ENCODE results near the gene TNPO1.

TNPO1 gene

DNA sequence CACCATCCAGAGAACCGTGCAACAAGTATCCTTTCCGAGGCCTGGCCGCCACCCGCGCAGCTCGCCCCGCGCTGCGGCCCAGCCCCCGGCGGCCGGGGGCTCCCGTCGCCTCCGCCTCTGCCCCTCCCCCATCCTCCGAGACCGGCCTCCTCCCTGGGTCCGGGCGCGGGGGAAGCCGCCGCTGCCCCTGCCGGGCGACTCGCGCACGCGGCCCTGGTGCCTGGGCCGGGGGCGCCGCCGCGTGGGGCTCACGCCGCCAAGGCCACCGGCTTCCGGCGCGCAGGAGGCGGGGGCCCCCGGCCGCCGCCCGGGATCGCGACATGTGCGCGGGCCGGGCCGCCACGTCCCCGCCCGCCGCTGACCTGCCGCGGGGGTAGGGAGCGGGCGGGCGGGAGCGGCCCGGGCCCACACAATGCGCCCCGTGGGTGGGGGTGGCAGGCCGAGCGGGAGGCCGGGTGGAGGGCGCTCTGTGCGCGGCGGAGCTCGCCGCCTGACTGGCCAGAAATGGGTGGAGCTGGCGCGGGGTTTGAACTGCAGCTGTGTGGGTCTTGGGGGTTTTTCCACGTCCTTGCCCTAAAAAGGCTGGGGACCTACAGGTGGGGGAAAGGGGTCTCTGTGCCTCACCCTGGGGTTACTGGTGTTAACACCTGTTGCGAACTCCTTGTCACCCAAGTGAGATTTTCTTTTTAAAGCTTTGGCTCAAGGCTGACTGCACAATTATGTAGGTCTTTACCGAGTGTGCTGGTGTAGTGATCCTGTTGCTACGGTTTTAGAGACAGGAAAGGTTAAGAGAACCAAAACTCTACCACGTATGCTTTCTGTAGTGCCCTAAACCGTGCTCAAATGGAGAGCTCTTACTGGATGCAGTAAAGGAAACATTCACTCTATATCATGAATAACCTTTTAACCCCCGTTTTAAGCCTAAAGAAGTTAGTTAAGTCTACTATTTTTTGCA is 32.3 kb downstream of the TNPO1 start:
- in situ Hi-C loops (cut with HindIII; ENCODE audit: low sequenced_read_pairs): loop anchor here (25.0 kb wide), 1 partner anchor 486 kb away; no protein-coding TSS in a partner anchor

DNA sequence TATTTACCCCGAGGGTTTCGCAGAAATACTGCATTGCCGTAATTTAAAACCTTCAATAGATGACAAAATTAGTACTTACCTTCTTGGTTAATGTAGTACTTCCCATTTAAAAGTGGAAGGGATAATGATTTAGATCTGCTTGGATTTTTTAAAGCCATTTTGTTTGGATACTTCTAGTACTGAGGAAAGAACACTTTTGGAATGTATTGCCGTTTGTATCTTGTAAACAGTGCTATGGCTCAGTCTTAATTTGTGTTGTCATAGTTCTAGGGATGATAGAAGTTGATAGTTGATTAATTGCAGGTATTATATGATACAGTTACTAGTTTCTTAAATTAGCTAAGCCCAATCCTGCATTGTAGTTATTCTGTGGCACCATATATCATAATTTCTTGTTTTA is 33.1 kb downstream of the TNPO1 start:
- in situ Hi-C loops (cut with HindIII; ENCODE audit: low sequenced_read_pairs): loop anchor here (25.0 kb wide), 1 partner anchor 487 kb away; no protein-coding TSS in a partner anchor

DNA sequence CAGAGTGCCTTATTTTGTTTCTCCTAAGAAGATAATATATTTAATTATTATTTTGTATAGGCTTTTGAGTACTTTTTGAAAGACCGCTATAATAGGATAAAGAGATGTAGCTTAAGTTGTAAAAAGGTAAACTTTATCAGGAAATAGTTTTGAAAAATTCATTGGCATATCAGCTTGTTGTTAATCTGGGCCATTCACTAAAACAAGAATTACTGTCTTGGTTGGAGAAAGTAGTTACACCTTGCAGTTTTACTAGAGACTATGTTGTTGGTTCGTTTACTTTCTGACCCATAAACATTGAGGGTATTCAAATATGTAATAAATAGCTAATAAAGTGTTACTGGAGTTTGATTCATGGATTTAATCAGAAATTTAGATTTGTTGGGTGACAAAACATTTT is 33.7 kb downstream of the TNPO1 start:
- in situ Hi-C loops (cut with HindIII; ENCODE audit: low sequenced_read_pairs): no loop called here

DNA sequence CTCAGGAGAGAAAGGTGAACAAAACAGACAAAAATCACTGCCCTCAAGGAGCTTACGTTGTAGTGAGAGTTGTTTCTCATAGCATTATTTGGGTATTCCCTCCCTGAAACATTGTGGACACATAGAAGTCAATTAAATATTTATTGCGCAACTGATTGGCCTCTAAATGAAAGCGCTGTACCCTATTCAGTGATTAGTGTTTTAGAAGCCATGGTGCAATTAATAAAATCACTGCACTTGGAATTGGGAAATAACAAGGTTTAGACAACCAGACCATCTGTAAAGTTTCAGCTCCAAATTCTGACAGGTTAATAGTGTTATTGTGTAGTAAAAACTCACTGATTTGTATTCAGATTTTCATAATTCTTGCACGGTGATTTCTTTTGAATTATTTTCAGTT is 35.9 kb downstream of the TNPO1 start:
- in situ Hi-C loops (cut with HindIII; ENCODE audit: low sequenced_read_pairs): no loop called here

DNA sequence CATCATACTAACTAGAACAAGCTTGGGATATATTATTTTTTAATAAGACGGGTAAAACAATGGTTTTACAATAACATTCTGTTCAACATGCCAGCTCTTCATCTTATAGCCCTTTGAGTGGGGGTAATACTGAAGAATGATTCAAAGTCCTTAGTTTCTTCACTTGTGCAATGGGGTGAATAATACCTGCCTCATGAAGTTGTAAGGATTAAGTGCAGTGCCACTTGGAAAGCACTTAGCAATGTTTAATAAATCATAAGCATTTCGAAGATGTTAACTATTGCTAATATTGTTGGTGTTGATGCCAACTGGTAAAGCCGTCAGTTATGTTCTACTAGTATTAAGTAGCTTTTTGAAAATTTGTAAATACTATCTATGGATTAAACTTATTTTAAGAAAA is 38.0 kb downstream of the TNPO1 start:
- in situ Hi-C loops (cut with HindIII; ENCODE audit: low sequenced_read_pairs): no loop called here

DNA sequence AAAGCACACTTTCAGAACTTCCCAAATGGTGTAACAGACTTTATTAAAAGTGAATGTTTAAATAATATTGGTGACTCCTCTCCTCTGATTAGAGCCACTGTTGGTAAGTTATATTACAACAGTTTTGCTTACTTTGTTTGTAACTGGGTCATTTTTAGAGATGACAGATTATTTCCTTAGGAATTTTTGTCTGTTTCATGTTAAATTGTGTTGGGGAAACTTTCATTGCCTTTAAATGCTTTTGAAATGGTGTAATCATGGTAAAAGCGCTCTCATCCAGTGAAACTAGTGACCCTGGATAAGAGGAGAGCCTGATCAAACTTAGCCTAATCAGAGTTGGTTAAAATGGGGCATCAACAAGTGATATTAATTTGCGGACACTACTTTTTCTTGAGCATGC is 39.4 kb downstream of the TNPO1 start:
- in situ Hi-C loops (cut with HindIII; ENCODE audit: low sequenced_read_pairs): no loop called here

DNA sequence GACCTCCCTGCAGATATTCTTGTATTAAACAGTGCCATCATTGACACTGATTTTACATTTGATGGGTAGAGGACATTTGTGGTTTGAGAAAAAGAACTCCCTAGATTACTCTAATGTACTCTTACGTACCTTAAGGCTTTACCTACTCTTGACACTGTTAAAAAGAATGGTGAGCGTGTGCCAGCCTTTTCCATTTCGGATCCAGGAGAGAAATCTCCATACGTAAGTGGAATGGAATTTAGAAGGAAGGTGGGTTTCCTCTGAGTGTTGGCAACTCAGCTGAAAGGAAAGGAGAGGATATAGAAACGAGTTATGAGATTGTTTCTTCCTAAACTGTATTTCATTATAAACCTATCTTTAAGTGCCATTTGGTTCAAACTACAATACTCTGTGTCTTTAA is 40.9 kb downstream of the TNPO1 start:
- in situ Hi-C loops (cut with HindIII; ENCODE audit: low sequenced_read_pairs): no loop called here

DNA sequence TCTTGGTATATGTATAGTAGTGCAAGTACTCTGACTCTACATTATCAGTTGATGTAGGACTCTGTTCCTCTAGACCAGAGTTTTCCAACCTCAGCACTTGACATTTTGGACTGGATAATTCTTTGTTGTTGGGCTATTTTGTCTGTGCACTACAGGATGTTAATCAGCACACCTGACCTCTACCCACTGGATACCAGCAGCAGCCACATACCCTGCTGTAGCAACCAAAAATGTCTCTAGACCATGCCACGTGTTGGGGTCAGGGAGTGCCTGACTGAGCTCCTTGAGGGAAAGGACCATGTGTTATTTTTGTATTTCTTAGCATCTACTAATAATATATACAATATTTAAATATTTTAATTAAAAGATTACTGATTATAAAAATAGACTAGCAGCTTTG is 42.7 kb downstream of the TNPO1 start:
- in situ Hi-C loops (cut with HindIII; ENCODE audit: low sequenced_read_pairs): no loop called here

DNA sequence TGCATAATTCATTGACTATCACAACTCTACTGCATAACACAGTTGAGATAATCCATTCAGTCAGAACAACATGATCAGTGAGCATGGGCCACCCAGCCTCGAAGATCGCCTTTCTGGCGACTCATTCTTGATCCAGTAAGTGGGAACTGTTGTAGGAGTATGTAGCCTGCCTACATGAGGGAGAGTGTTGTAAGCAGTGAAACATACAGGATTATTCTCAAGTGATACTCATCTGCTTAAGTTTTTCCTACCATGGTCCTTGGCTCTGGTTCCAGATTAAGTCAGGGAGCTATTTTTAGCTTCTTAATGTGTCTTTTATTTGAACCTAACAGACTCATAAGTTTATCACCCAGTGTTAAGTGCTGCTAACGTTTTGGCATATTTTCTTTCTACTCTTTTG is 44.0 kb downstream of the TNPO1 start:
- in situ Hi-C loops (cut with HindIII; ENCODE audit: low sequenced_read_pairs): no loop called here

DNA sequence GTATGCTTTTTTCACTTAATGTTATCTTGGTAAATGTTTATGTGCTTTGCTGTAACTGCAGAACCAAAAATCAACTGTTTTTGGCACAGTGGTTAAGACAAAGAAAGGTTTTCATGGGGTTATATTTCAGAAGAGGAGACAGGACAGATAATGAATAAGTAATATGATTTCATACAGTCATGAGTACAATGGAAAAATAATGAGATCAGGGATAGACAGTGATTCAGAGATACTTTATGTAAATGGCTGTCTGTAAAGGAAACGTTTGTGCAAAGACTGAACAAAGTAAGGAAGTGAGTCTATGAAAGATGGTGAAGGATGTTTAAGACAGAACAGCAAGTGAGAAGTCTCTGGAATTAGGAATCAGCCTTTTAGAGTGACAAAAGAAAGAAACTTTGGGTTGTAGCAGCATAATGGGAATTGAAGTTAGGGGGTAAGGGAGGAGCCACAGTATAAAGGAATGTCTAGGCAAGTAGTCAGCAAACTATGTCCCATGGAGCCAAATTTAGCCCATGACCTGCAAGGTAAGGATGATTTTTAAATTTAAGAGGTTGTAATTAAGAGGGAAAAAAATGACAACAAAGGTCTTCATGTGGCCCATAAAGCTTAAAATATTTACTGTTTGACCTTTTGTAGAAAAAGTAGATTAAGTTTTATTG is 55.0 kb downstream of the TNPO1 start:
- in situ Hi-C loops (cut with HindIII; ENCODE audit: low sequenced_read_pairs): no loop called here

DNA sequence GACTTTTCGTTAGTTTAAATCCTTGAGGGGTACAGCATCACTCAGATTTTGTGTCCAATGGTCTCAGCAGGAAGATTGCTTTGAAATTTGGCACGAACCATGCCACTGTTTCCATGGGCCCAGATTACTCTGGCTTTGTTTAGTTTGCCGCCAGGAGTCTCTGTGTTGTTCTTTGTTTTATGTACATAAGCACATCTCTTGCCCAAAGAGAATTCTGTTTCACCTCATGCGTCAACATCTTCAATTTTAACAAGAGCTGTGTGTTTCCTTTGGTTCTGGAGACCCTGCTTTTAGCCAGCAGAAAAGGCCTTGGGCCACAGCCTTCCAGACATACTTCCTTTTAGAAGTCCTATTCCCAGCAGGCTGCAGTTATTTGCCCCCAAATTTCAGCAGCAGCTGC is 62.4 kb downstream of the TNPO1 start:
- in situ Hi-C loops (cut with HindIII; ENCODE audit: low sequenced_read_pairs): no loop called here

DNA sequence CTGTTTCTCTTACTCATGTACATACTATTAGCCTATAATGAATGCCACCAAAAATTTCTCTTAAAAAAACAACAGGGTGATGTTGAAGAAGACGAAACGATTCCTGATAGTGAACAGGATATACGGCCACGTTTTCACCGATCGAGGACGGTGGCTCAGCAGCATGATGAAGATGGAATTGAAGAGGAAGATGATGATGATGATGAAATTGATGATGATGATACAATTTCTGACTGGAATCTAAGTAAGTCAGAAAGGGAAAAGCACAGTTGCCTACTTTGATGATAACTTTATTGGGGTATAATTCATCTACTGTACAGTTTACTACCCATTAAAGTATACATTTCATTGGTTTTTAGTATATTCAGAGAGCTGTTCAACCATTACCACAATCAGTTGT is 66.5 kb downstream of the TNPO1 start:
- in situ Hi-C loops (cut with HindIII; ENCODE audit: low sequenced_read_pairs): no loop called here

DNA sequence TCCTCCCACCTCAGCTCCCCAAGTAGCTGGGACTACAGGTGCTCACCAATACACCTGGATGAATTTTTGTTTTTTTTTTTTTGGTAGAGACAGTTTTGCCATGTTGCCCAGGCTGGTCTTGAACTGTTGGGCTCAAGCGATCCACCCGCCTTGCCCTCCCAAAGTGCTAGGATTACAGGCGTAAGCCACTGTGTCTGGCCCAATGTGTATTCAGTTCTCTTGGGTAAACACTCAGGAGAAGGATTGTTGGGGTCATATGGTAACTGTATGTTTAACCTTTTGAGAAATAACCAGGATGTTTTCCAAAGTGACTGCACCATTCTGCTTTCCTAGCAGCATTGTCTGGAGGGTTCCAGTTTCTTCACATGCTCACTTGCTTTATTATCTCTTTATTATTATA is 67.4 kb downstream of the TNPO1 start:
- in situ Hi-C loops (cut with HindIII; ENCODE audit: low sequenced_read_pairs): no loop called here

DNA sequence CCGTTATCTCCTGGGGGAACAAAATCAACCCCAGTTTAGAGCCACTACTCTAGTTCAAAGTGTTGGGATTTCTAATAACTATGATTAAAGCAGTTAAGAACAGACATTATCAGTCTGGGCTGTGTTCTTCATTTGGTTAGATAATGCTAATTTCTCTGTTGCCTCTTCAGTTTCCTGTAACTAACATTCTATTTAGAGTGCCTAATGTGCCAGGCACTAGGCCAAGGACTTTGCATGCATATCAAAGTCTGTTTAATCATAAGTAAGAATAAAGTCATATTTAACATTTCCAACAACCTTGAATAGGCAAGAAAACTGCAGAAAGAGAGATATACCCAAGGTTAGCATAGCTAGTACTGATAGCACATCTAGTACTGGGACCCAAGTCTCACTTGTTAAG is 68.4 kb downstream of the TNPO1 start:
- in situ Hi-C loops (cut with HindIII; ENCODE audit: low sequenced_read_pairs): no loop called here

DNA sequence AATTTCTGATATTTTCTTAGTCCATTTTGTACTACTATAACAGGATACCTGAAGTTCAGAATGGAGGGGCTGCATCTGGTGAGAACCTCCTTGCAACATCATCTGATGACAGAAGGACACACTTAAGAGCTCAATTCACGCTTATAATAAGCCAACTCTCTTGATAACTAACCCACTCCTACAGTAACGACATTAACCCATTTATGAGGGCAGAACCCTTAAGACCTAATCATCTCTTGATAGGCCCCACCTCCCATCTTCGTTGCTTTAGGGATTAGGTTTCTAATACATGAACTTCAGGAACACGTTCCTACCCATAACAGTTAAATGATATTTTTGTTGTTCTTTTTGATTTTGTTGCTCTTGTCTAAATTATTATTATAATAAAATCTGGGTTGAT is 69.4 kb downstream of the TNPO1 start:
- in situ Hi-C loops (cut with HindIII; ENCODE audit: low sequenced_read_pairs): no loop called here

DNA sequence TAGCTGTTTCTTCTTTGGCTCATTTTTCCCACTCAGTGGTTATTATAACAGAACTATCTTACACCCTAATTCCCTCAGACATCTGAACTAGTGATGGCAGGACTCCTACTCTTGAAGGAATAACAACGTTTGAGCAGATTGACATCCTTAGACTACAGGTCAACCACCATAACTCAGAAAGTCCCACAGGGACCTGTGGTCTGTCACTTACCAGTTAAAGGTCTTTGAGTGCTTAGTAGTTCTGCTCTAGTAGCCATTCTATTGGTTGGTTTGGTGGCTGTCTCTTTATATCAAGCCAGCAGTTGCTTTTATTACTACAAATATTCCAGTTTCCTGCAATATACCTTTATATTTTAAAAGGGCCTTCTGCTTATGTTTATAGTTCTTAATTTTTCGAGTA is 72.1 kb downstream of the TNPO1 start:
- in situ Hi-C loops (cut with HindIII; ENCODE audit: low sequenced_read_pairs): no loop called here

DNA sequence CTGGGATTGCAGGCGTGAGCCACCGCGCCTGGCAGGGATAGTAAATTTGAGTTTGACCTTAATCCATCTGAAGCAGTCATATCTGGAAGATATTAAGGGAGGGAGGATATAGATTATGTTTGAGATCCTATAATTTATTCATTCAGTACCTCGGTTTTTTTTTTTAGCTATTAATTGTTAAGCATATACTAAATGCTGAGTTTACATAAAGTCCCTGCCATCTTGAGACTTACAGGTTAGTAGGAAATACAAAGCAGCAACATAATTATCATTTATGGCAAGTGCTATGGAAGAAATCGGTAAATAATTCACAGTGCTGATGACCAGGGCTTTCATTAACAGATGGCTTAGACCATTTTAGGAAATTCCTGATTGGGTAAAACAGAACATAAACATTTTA is 72.9 kb downstream of the TNPO1 start:
- in situ Hi-C loops (cut with HindIII; ENCODE audit: low sequenced_read_pairs): no loop called here

DNA sequence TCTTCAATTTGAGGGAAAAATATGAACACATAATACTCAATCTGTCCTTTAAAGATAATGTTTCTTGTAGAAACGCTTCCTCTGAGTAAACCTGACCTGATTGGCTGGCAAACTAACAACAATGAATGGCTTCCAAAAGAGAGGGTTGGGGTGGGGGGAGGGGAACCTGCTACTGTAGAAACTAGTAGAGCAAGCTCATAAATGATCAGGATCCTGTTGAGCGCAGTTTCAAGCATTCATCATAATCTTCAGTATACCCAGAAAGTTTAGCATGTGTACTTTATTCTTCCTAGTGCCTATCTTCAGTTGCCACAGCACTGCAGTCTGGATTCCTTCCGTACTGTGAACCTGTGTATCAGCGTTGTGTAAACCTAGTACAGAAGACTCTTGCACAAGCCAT is 76.4 kb downstream of the TNPO1 start:
- in situ Hi-C loops (cut with HindIII; ENCODE audit: low sequenced_read_pairs): no loop called here

DNA sequence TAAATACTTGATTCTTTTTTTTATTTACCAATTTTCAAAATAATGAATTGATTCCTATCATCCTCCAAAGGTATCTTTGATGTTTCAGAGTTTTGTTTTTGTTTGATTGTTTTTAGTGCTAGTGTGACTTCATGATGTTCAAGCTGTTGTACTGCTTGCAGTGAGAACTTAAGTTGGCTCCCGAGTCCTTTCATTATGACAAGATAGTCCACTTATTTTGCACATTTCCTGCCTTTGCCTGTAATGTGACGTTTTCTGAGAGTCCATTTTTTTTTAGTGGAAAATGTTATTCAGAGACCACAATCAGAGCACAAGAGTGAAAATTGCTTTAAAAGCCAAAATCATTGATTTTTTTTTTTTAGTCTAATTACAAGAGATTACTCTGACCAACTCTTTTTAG is 79.3 kb downstream of the TNPO1 start:
- in situ Hi-C loops (cut with HindIII; ENCODE audit: low sequenced_read_pairs): no loop called here

DNA sequence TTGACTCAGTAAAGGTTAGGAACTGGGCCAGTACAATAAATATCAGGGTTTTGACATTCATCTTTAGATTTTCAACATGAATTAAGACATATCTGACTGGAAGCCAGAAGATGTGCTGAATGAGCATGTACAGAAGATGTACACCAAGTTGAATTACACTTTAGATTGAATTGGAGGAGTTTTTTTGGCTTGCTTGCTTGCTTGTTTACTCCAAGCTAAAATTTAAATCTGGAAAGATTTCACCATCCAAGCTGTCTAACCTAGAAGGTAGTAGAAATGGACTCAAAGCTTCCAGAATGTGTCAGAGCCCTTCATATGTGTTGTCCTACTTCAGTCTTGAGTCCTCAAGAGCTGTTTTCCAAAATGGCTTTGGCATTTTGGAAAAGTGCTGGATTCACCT is 90.3 kb downstream of the TNPO1 start:
- in situ Hi-C loops (cut with HindIII; ENCODE audit: low sequenced_read_pairs): loop anchor here (25.0 kb wide), 1 partner anchor 105 kb away; no protein-coding TSS in a partner anchor

DNA sequence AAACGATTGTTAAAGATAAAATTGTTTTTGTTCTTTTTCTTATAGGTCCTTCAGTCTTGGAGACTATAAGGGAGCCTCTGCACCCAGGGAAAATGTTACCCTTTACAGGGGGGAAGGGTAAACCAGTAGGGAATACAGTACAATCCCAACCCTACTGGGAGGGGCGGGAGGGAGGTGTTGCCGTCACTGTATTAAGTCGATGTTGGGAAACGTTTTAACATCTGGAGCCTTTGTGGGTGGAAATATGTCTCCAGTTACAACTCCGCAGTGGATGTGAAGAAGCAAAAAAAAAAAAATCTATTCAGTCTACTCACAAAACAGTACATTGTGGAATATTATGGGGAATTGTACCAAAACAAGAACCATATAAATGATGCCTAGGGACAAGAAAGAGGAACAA is 92.2 kb downstream of the TNPO1 start:
- in situ Hi-C loops (cut with HindIII; ENCODE audit: low sequenced_read_pairs): loop anchor here (25.0 kb wide), 1 partner anchor 104 kb away; no protein-coding TSS in a partner anchor

DNA sequence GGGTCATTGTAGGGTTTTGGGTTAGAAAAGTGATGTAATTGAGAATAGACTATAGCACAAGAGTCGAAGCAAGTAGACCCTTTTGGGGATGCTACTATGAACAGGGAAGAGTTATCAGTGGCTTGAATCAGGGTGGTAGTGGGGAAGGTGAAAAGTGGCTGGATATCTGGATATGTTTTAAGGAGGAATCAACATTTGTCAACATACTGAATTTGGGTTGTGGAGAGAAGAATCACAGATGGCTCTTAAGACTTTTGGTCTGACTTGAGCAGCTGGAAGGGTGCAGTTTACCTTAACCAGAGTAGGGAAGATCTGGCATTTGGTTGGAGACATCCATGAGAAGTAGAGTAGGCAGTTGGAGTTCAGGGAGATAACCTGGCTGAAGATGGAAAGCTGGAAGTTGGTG is 100.9 kb downstream of the TNPO1 start:
- in situ Hi-C loops (cut with HindIII; ENCODE audit: low sequenced_read_pairs): loop anchor here (25.0 kb wide), 1 partner anchor 95 kb away; no protein-coding TSS in a partner anchor
